Left cardiac atrium (tissue), 4 donors: Measurements from ENCODE around the gene HSPA1L. TPM values are rescaled to one million over a fixed set of nuclear protein-coding genes. Genes with fewer than 3 reads are reported as not detected.
"Not testable (repeated sequence)": the region's sequence is repeated elsewhere in the genome, so short reads cannot be mapped to it uniquely, and the experiment has no call there.

Experiments
- ATAC-seq, 2 donors: fragments of 200-7000 bp; cut with Tn5 transposase; one replicate each; pipeline ENCODE4 v1.9.1; 2020; ENCODE audit warnings: mild to moderate bottlenecking in 2 of 2, moderate library complexity in 2 of 2
- DNase-seq: peaks from one replicate; pipeline ENCODE4 v3.0.0-alpha.2; 2020
- intact Hi-C, 2 donors: fragments of 100-400 bp; cut with DNase I; formaldehyde crosslinking; loops; one replicate each; pipeline versions ENCODE4 v1.14.1 to v1.15.1; 2022 to 2023
- total RNA-seq, 2 donors: library from RNA; stranded (reverse); fragmentation: NEBNext Ultra II Directional; extraction: Animal tissue kit (Norgen Biotek cat#: 25700); gene quantifications; one replicate each; pipeline ENCODE4 v1.2.1, GENCODE V29; 2021
- donor health status: DM: no; HTN: yes; CAD: no.
- donor health status: DM: no; HTN: yes; CAD: no; lungs with severe emphysema.
- donor health status: DM: yes; HTN: yes; CAD: no.
- donor health status: Dilated cardiomyopathy.

HSPA1L gene
- total RNA-seq, 2 donors from 2014 or later: 1.1 to 2.6 TPM

DNA sequence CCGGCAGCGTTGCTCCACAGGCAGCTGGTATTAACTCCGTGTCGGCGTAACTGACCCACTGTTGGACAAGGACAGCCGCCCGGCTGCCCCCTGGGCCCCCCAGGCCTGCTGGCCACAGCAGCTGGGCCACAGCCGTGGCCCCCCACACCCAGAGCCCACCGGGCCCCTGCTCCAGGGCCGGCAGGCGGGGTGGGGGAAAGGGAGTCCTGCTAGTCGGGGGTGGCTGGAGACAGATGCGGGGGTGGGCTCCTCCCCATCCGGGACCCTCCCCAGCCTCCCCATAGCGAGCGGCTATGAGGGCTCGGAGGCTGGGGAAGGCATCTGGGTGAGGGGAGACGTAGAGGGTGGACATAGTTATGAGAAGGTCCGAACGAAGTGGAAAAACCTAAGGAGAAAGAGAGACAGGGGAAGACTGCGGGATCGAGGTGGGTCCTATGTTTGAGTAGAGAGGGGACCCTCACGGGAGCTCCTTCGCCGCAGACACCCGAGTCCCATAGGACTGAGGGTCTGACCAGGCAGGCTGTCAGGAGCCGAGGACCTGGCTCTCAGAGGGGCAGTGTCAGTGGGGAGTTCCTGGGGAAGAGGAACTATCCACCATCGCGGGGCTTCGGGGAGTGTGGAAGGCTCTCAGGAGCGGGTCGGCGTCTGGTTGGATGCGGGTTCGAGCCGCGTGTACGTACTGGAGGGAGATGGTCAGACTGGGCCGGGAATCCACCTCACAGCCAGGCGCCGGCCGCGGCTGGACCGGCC, 20.0 kb downstream of the HSPA1L start:
- DNase-seq: no peak
- intact Hi-C loops: loop anchor here in 1 of 2 donors (10.0 kb wide), 1 partner anchor 60 kb away; the partner anchor contains the start of gene CLIC1
- peak; percentile 20 to 44 for ATAC-seq

DNA sequence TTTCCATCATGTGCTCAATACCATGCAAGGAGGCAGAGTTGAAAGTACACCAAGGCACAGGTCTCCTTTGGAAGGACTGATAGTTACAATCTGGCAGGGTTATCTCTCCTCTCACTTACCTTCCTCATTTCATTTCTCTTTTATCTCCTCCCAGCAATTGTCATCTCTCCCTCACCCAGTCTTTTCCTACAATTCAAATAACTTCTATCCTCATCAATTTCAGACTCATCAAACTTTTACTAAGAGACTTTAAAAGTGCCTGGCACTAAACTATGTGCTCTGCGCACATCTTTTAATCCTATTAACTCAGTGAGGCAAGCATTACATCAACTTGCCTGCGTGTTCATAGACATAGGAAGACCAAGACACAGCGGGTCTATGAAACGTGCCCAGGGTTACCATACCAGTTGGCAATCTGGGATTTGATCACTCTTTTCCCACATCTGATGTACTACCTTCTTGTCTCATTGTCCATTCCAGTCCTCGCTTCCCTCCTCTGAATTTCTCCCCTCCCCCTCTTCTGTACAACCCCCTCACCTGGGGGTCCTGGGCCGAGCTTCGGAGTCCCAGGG, 20.7 kb downstream of the HSPA1L start:
- no peak for DNase-seq
- intact Hi-C loops: loop anchor here in 1 of 2 donors (10.0 kb wide), 1 partner anchor 60 kb away; the partner anchor contains the start of gene CLIC1
- no peak for ATAC-seq

DNA sequence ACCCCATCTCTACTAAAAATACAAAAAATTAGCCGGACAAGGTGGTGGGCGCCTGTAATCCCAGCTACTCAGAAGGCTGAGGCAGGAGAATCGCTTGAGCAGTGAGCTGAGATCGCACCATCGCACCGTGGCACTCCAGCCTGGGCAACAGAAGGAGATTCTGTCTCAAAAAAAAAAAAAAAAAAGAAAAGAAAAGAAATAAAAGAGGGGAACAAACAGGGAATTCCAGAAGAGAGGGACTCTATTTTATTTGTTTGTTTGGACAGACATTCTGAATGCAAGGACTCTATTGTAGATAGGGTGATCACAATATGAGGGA, 21.2 kb downstream of the HSPA1L start:
- not testable (repeated sequence) for DNase-seq, ATAC-seq
- intact Hi-C loops: loop anchor here in 1 of 2 donors (10.0 kb wide), 1 partner anchor 59 kb away; the partner anchor contains the start of gene CLIC1

DNA sequence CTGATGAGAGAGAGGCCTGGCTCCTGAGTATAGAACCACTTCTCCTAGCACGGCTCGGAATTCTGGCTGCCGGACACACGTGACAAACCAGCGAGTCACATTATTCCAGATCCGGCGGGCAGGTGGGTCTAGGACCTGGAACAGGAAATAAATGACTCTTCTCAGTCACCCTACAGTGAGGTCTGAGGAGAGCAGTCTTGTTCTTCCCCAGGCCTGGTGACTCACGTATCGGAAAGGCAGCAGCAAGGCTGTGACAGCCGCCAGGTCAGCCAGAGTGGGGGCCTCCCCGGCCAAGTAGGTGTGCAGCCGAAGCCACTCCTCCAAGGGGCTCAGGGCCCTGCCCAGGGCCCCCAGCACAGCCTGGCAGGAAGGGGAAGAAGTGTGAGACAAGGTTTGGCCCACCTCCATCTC, 22.3 kb downstream of the HSPA1L start:
- no peak for ATAC-seq
- no peak for DNase-seq
- intact Hi-C loops: loop anchor here in 1 of 2 donors (10.0 kb wide), 1 partner anchor 58 kb away; the partner anchor contains the start of gene CLIC1

DNA sequence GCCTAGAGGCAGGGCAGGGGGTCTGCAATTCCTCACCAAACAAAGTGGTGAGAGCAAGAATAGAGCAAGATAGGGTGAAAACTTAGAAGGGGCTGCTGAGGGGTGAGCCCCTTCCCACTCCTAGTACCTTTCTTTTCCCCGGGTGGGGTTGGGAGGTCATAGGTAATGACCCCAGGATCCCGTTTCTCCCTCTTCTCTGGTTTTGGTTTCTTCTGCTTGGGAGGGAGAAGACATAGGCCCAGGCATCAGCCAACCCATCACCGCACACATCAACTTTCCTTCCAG, 23.1 kb downstream of the HSPA1L start:
- DNase-seq (no peak), ATAC-seq (no peak)
- intact Hi-C loops: loop anchor here in 1 of 2 donors (10.0 kb wide), 1 partner anchor 57 kb away; the partner anchor contains the start of gene CLIC1

DNA sequence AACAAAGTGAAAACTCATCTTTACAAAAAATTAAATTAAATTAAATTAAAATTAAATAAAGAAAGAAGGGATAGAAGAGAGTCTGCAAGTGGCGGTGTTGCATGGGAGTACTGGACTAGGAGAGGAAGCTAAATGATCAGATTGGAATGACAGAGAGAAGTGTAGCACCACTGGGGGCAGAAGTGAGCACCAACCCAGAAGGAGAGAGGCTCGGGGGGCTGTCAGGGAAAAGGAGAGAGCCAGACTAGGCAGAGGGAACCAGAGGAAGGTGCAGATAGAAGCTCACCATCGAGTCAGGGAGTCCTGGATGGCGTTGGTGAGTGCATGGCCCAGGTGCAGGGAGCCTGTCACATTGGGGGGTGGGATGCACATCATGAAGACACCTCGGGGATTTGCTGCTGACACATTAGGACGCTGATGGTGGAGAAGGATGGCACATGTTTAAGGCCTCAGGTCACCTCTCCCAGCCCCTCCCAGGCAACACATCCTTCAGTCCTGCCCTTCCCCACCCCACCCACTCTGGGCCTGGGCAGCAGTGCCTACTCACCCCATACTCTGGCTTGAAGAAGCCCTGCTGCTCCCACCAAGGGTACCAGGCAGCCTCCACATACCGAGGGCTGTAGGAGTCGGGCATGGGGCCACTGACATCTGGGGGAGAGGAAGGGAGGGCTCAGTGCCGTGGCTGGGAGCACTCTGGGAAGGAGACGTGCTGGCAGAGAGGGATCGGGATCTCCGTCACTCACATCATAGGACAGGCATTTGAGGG, 23.6 kb downstream of the HSPA1L start:
- DNase-seq (no peak), ATAC-seq (no peak)
- intact Hi-C loops: loop anchor here in 1 of 2 donors (10.0 kb wide), 1 partner anchor 57 kb away; the partner anchor contains the start of gene CLIC1

DNA sequence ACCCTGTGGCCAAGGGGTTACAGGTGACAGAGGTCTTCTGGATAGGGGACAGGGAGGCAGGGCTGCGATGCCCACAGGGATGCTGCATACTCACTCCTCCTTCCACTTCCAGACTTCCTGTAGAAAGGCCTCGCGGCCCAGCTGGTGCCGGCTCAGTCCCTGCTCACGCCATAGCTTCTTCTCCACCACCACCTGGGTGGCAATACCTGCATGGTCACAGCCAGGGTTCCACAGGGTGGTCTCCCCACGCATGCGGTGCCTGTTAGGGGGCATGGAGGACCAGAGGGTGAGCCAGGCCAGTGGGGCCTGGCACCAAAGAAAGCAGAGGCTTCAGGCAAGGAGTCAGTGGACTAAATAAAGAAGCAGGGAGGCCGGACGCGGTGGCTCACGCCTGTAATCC, 29.6 kb downstream of the HSPA1L start:
- no peak for ATAC-seq
- intact Hi-C loops: no loop called here
- no peak for DNase-seq

DNA sequence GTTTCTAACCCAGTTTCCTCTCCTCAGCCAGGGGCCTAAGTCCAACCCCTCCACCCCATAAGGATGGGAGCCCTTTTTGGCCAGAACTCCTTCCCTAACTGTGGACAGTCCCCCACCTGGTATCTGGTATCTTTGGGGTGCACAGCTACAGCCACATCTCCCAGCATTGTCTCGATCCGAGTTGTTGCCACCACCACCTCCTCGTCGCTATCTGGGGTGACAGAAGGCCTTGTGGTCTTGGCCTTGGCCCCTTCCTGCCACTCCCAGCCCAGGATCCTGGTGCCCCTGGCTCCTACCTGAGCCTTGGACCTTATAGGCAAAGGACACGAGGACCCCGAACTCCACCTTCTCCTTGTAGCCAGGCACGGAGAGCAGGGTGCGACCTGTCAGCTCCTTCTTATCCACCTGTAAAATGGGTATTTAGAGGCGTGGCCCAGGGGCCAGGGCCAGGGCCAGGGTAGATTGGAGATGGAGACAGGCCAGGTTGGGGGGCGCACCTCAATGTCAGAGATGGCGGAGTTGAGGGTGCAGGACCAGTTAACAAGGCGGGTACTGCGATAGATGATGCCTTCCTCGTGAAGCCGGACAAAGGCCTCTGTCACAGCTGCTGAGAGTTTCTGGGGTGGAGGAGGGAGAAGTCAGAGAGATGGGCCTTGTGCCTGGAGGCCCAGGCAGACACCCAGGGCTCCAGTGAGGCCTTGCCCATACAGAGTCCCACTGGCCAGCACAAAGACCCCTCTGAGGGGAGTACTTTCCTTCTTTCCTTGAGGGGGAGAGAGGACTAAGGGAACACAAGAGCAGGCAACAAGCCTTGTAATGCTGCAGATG, 30.8 kb downstream of the HSPA1L start:
- intact Hi-C loops: no loop called here
- DNase-seq (no peak), ATAC-seq (no peak)

DNA sequence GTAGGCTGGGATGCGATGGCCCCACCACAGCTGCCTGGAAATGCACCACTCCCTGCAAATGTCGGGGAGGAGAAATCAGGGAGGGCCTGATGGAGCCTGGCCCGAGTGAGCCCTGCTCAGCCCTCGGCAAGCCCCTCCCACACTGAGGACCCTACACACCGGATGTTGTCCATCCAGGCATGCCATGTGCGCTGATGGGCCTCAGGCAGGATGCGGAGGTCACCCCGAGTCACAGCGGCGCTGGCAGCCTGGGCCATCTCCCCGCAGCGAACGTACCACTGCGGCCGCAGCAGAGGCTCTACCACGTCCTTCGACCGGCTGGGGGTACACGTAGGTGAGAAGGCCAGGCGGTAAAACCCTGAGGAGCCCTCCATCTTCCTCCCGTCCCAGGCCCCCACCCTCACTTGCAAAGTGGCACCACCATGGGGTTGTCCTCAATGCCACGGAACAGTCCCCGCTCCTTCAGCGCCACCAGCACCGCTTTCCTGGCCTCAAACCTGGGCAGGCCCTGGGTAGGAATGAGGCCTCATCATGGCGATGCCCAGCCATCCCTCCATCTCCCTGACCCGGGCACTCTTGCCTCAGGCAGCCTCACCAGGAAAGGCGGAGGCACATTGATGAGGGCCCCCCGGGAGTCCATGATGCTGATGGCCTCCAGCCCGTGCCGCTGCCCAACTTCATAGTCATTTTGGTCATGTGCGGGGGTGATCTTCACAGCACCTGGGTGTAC, 32.8 kb downstream of the HSPA1L start:
- DNase-seq: no peak
- intact Hi-C loops: no loop called here

DNA sequence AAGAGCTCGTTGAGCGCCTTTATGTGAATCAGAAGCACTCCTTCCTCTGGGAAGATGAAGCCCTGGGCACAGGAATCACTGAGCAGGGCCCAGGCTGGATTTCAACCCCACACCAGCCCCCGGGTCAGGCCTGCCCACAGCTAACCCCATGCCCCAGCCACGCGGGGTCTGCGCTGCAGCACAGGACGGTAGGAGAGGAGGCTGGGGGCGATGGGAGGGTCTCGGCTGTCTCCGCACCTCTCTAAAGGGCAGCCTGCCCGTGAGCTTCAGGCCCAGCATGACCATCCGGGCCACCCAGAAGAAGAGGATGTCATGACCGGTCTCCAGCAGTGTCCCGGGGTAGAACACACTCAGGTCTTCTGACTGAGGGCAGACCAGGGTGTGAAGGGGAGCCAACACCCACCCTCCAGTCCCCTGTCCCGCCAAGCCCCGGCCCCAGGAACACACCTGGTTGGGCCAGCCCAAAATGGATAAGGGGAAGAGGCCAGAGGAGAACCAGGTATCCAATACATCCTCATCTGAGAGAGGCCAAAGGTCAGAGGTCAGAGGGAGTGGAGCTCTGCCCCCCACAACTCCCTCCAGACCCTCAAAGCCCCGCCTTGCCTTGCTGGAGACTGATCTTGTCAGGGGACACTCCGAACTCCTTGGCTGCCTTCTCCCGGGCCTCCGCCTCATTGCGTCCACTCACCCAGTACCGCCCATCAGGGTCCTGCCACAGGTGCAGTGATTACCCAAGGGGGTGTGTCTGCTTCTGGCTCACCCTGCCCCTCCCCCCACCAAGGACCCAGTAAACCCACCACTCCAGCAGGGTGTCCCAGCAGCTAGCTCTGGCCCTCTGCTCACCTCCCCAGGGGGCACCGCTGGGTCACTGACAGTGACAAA, 33.6 kb downstream of the HSPA1L start:
- intact Hi-C loops: no loop called here
- ATAC-seq (no peak), DNase-seq (no peak)

More for the DNA sequence above, 32.8 kb downstream of the HSPA1L start:
- no peak for ATAC-seq

DNA sequence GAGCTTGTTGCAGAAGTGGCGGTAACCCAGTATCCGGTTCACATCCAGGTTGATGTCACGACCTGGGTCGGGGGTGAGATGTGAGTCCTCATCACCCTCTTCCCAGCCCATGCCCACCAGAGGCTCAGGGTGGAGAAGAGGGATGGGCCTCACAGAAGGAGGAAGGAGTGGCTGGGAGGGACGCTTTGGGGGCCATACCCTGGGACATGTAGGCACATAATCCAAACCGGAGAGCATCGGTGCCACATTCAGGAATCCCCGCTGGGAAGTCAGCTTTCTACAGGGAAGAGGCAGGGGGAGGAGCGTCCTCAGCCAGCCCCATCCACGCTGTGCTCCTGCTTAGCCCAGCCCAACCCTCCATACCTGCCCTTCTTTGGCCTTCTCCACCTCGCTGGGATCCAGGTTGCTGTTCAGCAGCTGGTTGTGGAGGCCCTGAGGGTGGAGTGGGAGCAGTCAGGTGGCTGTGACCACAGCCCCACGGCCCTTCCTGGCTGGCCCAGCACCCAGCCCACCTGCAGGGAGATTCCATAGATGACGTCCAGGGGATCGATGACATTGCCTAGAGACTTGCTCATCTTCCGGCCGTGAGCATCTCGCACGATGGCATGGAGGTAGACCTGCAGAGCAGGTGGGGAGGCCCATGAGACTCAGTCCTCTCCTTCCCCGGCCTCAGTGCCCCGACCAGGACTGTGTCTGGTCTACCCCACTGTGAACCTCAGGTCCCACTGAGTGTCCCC, 34.4 kb downstream of the HSPA1L start:
- DNase-seq (no peak), ATAC-seq (no peak)
- intact Hi-C loops: no loop called here

DNA sequence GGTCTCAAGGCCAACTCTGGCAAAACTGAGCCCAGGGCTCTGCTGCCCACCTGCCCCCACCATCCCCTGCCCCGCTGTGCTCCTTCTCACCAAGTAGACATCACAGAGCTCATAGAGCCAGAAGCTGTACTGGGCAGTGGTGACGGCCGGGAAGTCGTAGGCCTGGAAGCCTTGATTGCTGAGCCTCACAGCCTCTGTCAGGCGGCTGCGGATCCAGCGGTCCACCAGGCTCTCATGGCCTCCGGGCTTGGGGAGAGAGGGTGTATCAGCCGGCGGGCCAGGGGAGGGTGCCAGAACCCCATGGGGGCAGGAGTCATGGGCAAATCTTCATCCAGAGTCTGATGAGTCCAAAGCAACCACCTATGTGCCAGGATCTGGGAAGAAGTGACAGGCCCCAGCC, 35.2 kb downstream of the HSPA1L start:
- intact Hi-C loops: loop anchor here in 1 of 2 donors (5.0 kb wide), 1 partner anchor 52 kb away; no protein-coding TSS in a partner anchor
- ATAC-seq (no peak), DNase-seq (no peak)

DNA sequence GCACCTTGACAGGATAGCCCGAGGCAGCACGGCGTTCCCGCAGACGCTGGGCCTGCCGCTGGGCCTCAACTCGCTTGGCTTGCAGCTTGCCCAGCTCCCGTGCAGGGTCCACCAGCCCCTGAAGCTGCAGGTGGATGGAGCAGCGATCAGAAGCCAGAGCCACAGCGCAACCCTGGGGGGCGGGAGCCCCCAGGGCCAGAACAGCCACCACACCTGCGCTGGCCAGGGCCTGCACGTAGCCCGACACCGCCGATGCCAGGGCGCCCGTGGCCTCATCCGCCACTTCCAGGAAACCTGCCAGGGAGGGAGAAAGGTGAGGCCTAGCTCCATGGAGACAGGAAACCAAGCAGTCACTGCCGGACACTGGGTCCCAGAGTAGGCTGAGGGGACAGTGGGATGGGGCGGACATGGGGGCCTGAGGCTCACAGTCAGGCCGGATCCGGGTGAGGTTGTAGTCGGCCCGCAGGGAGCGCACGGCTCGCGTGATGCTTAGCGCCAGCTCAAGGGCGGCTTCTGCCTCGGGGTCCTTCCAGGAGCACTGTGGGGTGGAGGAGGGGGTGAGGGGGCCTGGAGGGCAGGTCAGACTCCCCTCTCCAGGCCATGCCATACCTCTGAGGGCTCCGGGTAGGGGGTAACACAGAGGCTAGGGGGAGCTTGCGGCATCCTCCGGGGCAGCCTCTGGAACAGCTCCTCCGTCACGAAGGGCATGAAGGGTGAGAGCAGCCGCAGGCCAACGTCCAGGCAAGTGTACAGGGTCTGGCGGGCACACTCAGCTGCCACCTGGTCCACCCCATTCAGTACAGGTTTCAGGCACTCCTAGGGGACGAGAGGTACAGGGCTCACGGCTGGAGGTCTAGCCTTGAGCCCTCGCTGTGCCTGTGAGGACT, 35.8 kb downstream of the HSPA1L start:
- intact Hi-C loops: loop anchor here in 1 of 2 donors (5.0 kb wide), 1 partner anchor 53 kb away; no protein-coding TSS in a partner anchor
- DNase-seq (no peak), ATAC-seq (no peak)

DNA sequence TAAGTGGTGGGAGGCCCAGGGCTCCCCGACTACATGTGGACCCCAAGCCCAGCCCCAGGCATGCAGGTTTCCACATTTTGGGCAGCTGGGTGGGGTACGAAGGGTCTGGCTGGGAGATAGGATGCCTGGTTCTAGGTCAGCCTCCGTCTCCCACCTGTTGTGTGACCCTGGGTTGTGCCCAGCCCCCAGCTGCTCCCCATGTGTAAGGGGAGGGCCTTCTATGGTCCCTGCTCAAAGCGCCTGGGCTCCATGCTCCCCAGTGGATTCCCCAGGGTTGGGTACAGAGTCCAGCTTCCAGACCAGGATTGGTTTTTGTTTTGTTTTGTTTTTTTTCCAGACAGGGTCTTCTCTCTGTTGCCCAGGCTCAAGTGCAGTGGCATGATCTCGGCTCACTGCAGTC, 36.9 kb downstream of the HSPA1L start:
- DNase-seq (no peak), ATAC-seq (no peak)
- intact Hi-C loops: loop anchor here in 1 of 2 donors (5.0 kb wide), 1 partner anchor 54 kb away; no protein-coding TSS in a partner anchor

DNA sequence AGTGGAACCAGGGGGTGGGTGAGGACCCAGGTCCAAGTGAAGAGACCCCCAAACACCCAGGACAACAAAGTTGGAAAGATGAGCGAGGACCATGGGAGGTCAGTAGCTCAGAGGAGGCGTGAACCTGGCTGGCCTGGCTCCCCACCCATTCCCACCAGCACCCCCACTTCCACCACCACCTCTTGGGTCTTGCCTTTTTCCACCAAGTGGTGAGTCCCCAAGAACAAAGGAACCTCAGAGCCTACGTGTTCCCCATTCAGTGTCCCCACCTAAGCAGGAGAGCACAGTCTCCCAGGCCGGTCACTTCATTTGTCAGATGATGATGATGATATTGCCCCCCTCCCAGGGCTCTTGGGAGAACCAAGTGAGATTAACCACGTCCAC, 37.4 kb downstream of the HSPA1L start:
- intact Hi-C loops: loop anchor here in 1 of 2 donors (5.0 kb wide), 1 partner anchor 55 kb away; no protein-coding TSS in a partner anchor
- DNase-seq (no peak), ATAC-seq (no peak)
